HepG2 (cell line): ENCODE data around the gene ADAM10. TPM values are rescaled to one million over a fixed set of nuclear protein-coding genes. Genes with fewer than 3 reads are reported as not detected.

Source experiments
- NFE2L2 ChIP-seq: fragments of 150-350 bp; IDR thresholded peaks from 2 replicates; pipeline ENCODE4 v1.6.1; 2014; ENCODE audit warnings: low read length
- PRMT3 ChIP-seq: sonication (generic); formaldehyde crosslinking; IDR thresholded peaks from 2 replicates; pipeline ENCODE4 v1.8.1; 2022; ENCODE audit warnings: low read depth, mild to moderate bottlenecking, moderate library complexity, missing genetic modification reagents, borderline replicate concordance
- RFX3 ChIP-seq: IDR thresholded peaks from 2 replicates; pipeline ENCODE4 v1.6.1; 2016; ENCODE audit warnings: missing biosample characterization, missing genetic modification reagents
- SMAD1 ChIP-seq: sonication (generic); formaldehyde crosslinking; IDR thresholded peaks from 2 replicates; pipeline ENCODE4 v1.4.0; 2020; ENCODE audit warnings: missing genetic modification reagents, low read depth, mild to moderate bottlenecking, borderline replicate concordance
- SOX13 ChIP-seq, 3 experiments: fragments of 450-650 bp in 1 of 3; sonication (generic) in 1 of 3; formaldehyde crosslinking in 1 of 3; IDR thresholded peaks in 2 of 3; conservative IDR thresholded peaks in 1 of 3; 2 replicates each; pipeline versions ENCODE4 v1.5.0 to v1.6.1; 2016 to 2020; ENCODE audit warnings: antibody characterized with exemption in 1 of 3, mild to moderate bottlenecking in 1 of 3, missing compliant biosample characterization in 1 of 3, missing genetic modification reagents in 1 of 3, moderate library complexity in 1 of 3
- ZNF138 ChIP-seq: sonication (generic); formaldehyde crosslinking; IDR thresholded peaks from 2 replicates; pipeline ENCODE4 v1.5.0; 2020; ENCODE audit warnings: mild to moderate bottlenecking, low read depth, missing genetic modification reagents
- ZNF143 ChIP-seq: sonication (generic); formaldehyde crosslinking; IDR thresholded peaks from 2 replicates; pipeline ENCODE4 v1.4.0; 2020; ENCODE audit warnings: missing genetic modification reagents
- ZNF644 ChIP-seq: IDR thresholded peaks from 2 replicates; pipeline ENCODE4 v1.6.1; 2016; ENCODE audit warnings: low read depth
- polyA plus RNA-seq, 8 experiments: library from polyadenylated mRNA; depleted of rRNA in 3 of 8; stranded (reverse) in 7 of 8; unstranded in 1 of 8; fragments of >200 nt; fragmentation: Illumina TruSeq in 4 of 8; extraction: Trizol in 4 of 8; gene quantifications; 2 replicates each; pipeline versions ENCODE4 v1.2.1 to v1.2.3, GENCODE V29; 2011 to 2016; ENCODE audit warnings: low read depth in 4 of 8, missing spikeins in 1 of 8, mixed read lengths in 1 of 8; ENCODE audit not compliant: insufficient read depth in 1 of 8
- total RNA-seq, 5 experiments: library from RNA; depleted of rRNA; stranded (reverse); fragments of >200 nt; fragmentation: Illumina TruSeq; extraction: Trizol; gene quantifications; 2 replicates each; pipeline ENCODE4 v1.2.3, GENCODE V29; 2016; ENCODE audit warnings: low read depth in 1 of 5
- TF ChIP-seq, protein P1 (sequence below): sonication (generic); formaldehyde crosslinking; IDR thresholded peaks from 2 replicates; pipeline ENCODE4 v1.8.0; 2022; ENCODE audit warnings: low read depth, missing genetic modification reagents
- TF ChIP-seq, protein P2 (sequence below): sonication (generic); formaldehyde crosslinking; IDR thresholded peaks from 2 replicates; pipeline ENCODE4 v1.9.0; 2021; ENCODE audit warnings: mild to moderate bottlenecking, missing genetic modification reagents
- TF ChIP-seq, protein P3 (sequence below): IDR thresholded peaks from 2 replicates; pipeline ENCODE4 v1.4.0; 2020; ENCODE audit warnings: mild to moderate bottlenecking, missing genetic modification reagents
- TF ChIP-seq, protein P4 (sequence below), 2 experiments: fragments of 450-650 bp in 1 of 2; sonication (generic) in 1 of 2; formaldehyde crosslinking; IDR thresholded peaks; 2 replicates each; pipeline versions ENCODE4 v1.5.0 to v1.8.0; 2020 to 2022; ENCODE audit warnings: mild to moderate bottlenecking in 1 of 2, missing genetic modification reagents in 1 of 2
- TF ChIP-seq, protein P5 (sequence below): sonication (generic); formaldehyde crosslinking; IDR thresholded peaks from 2 replicates; pipeline ENCODE4 v1.5.0; 2020; ENCODE audit warnings: mild to moderate bottlenecking, missing genetic modification reagents

The ADAM10 gene
- total and polyA plus RNA-seq, 2 of the 13 experiments (the other 11 are each of a cell fraction or from before 2014, with no cell fraction given), result 92.7 to 125 TPM

DNA sequence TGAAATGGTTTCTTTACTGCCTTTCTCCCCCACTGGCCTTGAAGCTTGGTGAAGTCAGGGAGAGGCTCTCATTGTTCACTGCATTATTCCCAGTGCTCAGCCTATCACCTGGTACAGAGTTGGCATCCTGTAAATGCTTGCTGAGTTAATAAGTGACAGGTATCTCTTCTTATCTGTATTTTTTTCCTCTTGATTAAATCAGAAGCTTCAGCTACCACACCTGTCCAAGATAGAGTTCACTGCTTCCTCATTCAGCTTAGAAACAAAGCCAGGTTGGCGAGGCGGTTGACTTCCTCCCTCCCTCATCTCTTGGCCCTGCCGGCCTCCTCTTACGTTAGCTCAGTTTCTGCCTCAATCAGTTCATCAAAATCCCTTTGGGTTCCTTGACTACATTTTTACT is 174.9 kb downstream of the ADAM10 start (continued):
- TF ChIP-seq, protein P1, sequence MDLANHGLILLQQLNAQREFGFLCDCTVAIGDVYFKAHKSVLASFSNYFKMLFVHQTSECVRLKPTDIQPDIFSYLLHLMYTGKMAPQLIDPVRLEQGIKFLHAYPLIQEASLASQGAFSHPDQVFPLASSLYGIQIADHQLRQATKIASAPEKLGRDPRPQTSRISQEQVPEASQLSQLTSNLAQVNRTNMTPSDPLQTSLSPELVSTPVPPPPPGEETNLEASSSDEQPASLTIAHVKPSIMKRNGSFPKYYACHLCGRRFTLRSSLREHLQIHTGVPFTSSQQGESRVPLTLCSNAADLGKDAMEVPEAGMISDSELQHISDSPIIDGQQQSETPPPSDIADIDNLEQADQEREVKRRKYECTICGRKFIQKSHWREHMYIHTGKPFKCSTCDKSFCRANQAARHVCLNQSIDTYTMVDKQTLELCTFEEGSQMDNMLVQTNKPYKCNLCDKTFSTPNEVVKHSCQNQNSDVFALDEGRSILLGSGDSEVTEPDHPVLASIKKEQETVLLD (CRISPR knock-in tag), result 0 out of 2 replicates have a peak, but pooled peaks have one; percentile 22
- TF ChIP-seq, protein P2, sequence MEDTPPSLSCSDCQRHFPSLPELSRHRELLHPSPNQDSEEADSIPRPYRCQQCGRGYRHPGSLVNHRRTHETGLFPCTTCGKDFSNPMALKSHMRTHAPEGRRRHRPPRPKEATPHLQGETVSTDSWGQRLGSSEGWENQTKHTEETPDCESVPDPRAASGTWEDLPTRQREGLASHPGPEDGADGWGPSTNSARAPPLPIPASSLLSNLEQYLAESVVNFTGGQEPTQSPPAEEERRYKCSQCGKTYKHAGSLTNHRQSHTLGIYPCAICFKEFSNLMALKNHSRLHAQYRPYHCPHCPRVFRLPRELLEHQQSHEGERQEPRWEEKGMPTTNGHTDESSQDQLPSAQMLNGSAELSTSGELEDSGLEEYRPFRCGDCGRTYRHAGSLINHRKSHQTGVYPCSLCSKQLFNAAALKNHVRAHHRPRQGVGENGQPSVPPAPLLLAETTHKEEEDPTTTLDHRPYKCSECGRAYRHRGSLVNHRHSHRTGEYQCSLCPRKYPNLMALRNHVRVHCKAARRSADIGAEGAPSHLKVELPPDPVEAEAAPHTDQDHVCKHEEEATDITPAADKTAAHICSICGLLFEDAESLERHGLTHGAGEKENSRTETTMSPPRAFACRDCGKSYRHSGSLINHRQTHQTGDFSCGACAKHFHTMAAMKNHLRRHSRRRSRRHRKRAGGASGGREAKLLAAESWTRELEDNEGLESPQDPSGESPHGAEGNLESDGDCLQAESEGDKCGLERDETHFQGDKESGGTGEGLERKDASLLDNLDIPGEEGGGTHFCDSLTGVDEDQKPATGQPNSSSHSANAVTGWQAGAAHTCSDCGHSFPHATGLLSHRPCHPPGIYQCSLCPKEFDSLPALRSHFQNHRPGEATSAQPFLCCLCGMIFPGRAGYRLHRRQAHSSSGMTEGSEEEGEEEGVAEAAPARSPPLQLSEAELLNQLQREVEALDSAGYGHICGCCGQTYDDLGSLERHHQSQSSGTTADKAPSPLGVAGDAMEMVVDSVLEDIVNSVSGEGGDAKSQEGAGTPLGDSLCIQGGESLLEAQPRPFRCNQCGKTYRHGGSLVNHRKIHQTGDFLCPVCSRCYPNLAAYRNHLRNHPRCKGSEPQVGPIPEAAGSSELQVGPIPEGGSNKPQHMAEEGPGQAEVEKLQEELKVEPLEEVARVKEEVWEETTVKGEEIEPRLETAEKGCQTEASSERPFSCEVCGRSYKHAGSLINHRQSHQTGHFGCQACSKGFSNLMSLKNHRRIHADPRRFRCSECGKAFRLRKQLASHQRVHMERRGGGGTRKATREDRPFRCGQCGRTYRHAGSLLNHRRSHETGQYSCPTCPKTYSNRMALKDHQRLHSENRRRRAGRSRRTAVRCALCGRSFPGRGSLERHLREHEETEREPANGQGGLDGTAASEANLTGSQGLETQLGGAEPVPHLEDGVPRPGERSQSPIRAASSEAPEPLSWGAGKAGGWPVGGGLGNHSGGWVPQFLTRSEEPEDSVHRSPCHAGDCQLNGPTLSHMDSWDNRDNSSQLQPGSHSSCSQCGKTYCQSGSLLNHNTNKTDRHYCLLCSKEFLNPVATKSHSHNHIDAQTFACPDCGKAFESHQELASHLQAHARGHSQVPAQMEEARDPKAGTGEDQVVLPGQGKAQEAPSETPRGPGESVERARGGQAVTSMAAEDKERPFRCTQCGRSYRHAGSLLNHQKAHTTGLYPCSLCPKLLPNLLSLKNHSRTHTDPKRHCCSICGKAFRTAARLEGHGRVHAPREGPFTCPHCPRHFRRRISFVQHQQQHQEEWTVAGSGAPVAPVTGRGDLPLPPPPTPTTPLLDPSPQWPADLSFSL, result no peak
- 0 out of 2 replicates have a peak, but pooled peaks have one; percentile 14 for TF ChIP-seq ZNF644
- TF ChIP-seq, protein P3, sequence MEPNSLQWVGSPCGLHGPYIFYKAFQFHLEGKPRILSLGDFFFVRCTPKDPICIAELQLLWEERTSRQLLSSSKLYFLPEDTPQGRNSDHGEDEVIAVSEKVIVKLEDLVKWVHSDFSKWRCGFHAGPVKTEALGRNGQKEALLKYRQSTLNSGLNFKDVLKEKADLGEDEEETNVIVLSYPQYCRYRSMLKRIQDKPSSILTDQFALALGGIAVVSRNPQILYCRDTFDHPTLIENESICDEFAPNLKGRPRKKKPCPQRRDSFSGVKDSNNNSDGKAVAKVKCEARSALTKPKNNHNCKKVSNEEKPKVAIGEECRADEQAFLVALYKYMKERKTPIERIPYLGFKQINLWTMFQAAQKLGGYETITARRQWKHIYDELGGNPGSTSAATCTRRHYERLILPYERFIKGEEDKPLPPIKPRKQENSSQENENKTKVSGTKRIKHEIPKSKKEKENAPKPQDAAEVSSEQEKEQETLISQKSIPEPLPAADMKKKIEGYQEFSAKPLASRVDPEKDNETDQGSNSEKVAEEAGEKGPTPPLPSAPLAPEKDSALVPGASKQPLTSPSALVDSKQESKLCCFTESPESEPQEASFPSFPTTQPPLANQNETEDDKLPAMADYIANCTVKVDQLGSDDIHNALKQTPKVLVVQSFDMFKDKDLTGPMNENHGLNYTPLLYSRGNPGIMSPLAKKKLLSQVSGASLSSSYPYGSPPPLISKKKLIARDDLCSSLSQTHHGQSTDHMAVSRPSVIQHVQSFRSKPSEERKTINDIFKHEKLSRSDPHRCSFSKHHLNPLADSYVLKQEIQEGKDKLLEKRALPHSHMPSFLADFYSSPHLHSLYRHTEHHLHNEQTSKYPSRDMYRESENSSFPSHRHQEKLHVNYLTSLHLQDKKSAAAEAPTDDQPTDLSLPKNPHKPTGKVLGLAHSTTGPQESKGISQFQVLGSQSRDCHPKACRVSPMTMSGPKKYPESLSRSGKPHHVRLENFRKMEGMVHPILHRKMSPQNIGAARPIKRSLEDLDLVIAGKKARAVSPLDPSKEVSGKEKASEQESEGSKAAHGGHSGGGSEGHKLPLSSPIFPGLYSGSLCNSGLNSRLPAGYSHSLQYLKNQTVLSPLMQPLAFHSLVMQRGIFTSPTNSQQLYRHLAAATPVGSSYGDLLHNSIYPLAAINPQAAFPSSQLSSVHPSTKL (CRISPR knock-in tag), result peak; percentile 25; the same call in 1 of the 2 replicates
- no peak for TF ChIP-seq ZNF138 (CRISPR knock-in tag)
- TF ChIP-seq SOX13 (IDR thresholded peaks at IDR 0.05), result no peak
- peak in 1 of 2 experiments; percentile 90; a peak in 2 of 4 replicates for TF ChIP-seq SOX13 (CRISPR knock-in tag; conservative IDR thresholded peaks at IDR 0.05 in 1 of 2, IDR thresholded peaks at IDR 0.05 in 1 of 2)
- TF ChIP-seq, protein P4, sequence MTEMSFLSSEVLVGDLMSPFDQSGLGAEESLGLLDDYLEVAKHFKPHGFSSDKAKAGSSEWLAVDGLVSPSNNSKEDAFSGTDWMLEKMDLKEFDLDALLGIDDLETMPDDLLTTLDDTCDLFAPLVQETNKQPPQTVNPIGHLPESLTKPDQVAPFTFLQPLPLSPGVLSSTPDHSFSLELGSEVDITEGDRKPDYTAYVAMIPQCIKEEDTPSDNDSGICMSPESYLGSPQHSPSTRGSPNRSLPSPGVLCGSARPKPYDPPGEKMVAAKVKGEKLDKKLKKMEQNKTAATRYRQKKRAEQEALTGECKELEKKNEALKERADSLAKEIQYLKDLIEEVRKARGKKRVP (CRISPR knock-in tag; IDR thresholded peaks at IDR 0.05), result no peak
- no peak for TF ChIP-seq ZNF143
- TF ChIP-seq, protein P5, sequence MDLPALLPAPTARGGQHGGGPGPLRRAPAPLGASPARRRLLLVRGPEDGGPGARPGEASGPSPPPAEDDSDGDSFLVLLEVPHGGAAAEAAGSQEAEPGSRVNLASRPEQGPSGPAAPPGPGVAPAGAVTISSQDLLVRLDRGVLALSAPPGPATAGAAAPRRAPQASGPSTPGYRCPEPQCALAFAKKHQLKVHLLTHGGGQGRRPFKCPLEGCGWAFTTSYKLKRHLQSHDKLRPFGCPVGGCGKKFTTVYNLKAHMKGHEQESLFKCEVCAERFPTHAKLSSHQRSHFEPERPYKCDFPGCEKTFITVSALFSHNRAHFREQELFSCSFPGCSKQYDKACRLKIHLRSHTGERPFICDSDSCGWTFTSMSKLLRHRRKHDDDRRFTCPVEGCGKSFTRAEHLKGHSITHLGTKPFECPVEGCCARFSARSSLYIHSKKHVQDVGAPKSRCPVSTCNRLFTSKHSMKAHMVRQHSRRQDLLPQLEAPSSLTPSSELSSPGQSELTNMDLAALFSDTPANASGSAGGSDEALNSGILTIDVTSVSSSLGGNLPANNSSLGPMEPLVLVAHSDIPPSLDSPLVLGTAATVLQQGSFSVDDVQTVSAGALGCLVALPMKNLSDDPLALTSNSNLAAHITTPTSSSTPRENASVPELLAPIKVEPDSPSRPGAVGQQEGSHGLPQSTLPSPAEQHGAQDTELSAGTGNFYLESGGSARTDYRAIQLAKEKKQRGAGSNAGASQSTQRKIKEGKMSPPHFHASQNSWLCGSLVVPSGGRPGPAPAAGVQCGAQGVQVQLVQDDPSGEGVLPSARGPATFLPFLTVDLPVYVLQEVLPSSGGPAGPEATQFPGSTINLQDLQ (CRISPR knock-in tag), result no peak
- TF ChIP-seq PRMT3 (CRISPR knock-in tag), result no peak
- no peak for TF ChIP-seq RFX3 (CRISPR knock-in tag)
- TF ChIP-seq NFE2L2, result no peak
- no peak for TF ChIP-seq SMAD1 (CRISPR knock-in tag)
